ENCODE results near the gene USP3. TPM values are rescaled to one million over a fixed set of nuclear protein-coding genes. Genes with fewer than 3 reads are reported as not detected.

USP3 gene
- total RNA-seq, 1 donor = 24.8 TPM

DNA sequence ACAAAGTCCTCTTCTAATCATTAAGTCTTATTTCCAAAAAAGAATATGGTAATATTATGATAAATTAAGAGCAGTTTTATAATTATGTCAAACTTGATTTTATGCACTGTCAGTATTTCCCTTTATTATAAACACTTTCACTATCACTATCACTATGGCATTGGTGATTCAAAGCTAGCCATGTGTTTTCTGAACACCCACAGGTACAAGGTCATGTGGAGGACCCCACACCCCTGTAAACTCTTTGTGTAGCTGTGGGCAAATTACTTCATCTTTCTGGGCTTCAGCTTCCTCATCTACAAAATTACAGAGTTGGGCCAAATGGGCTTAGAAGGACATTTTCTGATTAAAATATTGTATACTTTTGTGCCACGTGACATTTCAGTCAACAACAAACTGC lies 134.4 kb downstream of the USP3 start:
- DNase-seq (ENCODE audit: low read depth in 2 of 3, low spot score in 2 of 3) = no peak

DNA sequence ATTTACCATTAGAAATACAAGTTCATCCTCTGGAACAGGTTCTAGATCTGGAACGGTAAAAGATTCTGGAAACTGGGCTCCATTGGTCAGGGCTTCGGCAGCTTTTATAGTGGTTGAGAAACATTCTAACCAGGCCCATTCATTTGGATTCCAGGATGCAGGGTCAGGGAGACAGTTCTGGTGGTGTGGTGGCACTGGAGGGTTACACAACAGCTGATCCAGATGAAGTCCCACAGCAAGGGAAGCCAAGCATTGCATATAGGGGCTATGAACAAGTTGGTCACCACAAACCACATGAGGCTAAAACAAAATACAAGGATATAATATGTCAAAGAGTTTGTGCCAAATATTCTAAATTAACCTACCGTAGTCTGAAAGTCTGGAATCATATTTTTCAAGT lies 135.8 kb downstream of the USP3 start:
- no peak for DNase-seq (ENCODE audit: low read depth in 2 of 3, low spot score in 2 of 3)

Other genes starting within 250 kb of the USP3 start
- 20.5 TPM for gene APH1B, start 227.0 kb upstream of the USP3 start, total RNA-seq
- gene CA12, start 122.7 kb upstream of the USP3 start, total RNA-seq = under 0.01 TPM
- 0.54 TPM for gene FBXL22, start 92.8 kb downstream of the USP3 start, total RNA-seq